HEK293T (cell line): ENCODE measurements around the gene MMS19.

Source experiments
- ARNT ChIP-seq: fragments of 450-650 bp; IDR thresholded peaks from 2 replicates; pipeline ENCODE4 v1.6.1; 2017; ENCODE audit warnings: mild to moderate bottlenecking
- BHLHE40 ChIP-seq: fragments of 450-650 bp; IDR thresholded peaks from 2 replicates; pipeline ENCODE4 v1.6.1; 2016; ENCODE audit warnings: mild to moderate bottlenecking, moderate library complexity, borderline replicate concordance
- FOXA1 ChIP-seq: fragments of 450-650 bp; IDR thresholded peaks from 2 replicates; pipeline ENCODE4 v1.6.1; 2016; ENCODE audit warnings: mild to moderate bottlenecking
- FOXK2 ChIP-seq: fragments of 450-650 bp; IDR thresholded peaks from 2 replicates; pipeline ENCODE4 v1.6.1; 2016; ENCODE audit warnings: mild to moderate bottlenecking
- FOXM1 ChIP-seq: fragments of 450-650 bp; IDR thresholded peaks from 2 replicates; pipeline ENCODE4 v1.6.1; 2017; ENCODE audit warnings: mild to moderate bottlenecking, borderline replicate concordance
- HDGF ChIP-seq: fragments of 450-650 bp; IDR thresholded peaks from 2 replicates; pipeline ENCODE4 v1.6.1; 2017; ENCODE audit warnings: antibody characterized with exemption, borderline replicate concordance
- LEF1 ChIP-seq: fragments of 450-650 bp; IDR thresholded peaks from 2 replicates; pipeline ENCODE4 v1.6.1; 2017; ENCODE audit warnings: mild to moderate bottlenecking, borderline replicate concordance
- NFRKB ChIP-seq: fragments of 450-650 bp; IDR thresholded peaks from 2 replicates; pipeline ENCODE4 v1.6.1; 2016; ENCODE audit warnings: mild to moderate bottlenecking, moderate library complexity
- SP1 ChIP-seq: fragments of 450-650 bp; IDR thresholded peaks from 2 replicates; pipeline ENCODE4 v1.6.1; 2017
- SUZ12 ChIP-seq: fragments of 450-650 bp; IDR thresholded peaks from 2 replicates; pipeline ENCODE4 v1.6.1; 2016; ENCODE audit warnings: mild to moderate bottlenecking
- ZNF384 ChIP-seq: fragments of 450-650 bp; IDR thresholded peaks from 2 replicates; pipeline ENCODE4 v1.6.1; 2016
- TF ChIP-seq, protein P1 (sequence below): fragments of 450-650 bp; IDR thresholded peaks from 2 replicates; pipeline ENCODE4 v1.6.1; 2016

DNA sequence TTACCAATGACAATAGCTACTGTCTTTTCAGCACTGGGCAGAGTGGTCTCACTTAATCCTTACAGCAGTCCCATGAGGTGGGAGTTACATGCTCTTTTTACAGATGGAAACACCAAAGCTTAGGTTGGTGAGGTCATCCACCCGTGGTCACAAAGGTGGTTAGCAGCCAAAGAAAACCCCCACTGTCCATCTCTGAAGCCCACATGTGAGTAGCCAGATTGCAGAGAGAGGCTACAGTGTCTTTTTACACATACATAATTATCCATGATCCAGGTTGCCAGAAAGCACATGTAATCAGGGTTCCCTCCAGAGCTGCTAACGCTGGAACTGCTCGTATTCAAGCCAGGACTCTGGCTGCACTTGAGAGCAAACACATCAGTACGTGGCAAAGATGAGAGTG, 49.7 kb upstream of the MMS19 start:
- TF ChIP-seq BHLHE40 (no peak), SUZ12 (no peak), ZNF384 (no peak), ARNT (no peak), SP1 (no peak), FOXA1 (no peak), FOXM1 (no peak), FOXK2 (no peak), NFRKB (no peak), LEF1 (no peak), HDGF (no peak)
- TF ChIP-seq, protein P1, sequence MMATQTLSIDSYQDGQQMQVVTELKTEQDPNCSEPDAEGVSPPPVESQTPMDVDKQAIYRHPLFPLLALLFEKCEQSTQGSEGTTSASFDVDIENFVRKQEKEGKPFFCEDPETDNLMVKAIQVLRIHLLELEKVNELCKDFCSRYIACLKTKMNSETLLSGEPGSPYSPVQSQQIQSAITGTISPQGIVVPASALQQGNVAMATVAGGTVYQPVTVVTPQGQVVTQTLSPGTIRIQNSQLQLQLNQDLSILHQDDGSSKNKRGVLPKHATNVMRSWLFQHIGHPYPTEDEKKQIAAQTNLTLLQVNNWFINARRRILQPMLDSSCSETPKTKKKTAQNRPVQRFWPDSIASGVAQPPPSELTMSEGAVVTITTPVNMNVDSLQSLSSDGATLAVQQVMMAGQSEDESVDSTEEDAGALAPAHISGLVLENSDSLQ, result no peak
